Pancreas (tissue), 10 donors: Measurements from ENCODE around the gene POLR3E. TPM values are rescaled to one million over a fixed set of nuclear protein-coding genes. Genes with fewer than 3 reads are reported as not detected.

Experiments
- ATAC-seq, 4 donors: fragments of 200-7000 bp; cut with Tn5 transposase; one replicate each; pipeline versions ENCODE4 v1.8.0 to v1.9.1; 2020; ENCODE audit warnings: mild to moderate bottlenecking in 4 of 4, moderate library complexity in 4 of 4
- DNase-seq, 6 donors: peaks; one replicate each; pipeline ENCODE4 v3.0.0-alpha.2; 2020
- FAIRE-seq: peaks from 2 replicates; lab custom pipeline; 2012; peaks lifted over from hg19 to GRCh38; lab: Jason Lieb, UNC
- H3K27ac ChIP-seq, 4 donors: fragments of 200-600 bp; sonication (generic); 1 replicate in 3 of 4; 2 replicates in 1 of 4; pipeline versions ENCODE4 v1.5.0 to v1.8.0; 2020
- H3K27me3 ChIP-seq, 4 donors: fragments of 200-600 bp; one replicate each; pipeline ENCODE4 v1.8.0; 2021
- H3K36me3 ChIP-seq, 3 donors: fragments of 200-600 bp; sonication (generic) in 1 of 3; one replicate each; pipeline versions ENCODE4 v1.5.0 to v1.8.0; 2020 to 2021
- H3K4me1 ChIP-seq, 3 donors: fragments of 200-600 bp; one replicate each; pipeline ENCODE4 v1.8.0; 2021
- H3K4me3 ChIP-seq, 4 donors: fragments of 200-600 bp; sonication (generic) in 2 of 4; one replicate each; pipeline versions ENCODE4 v1.5.0 to v1.8.0; 2020 to 2021
- H3K9me3 ChIP-seq, 4 donors: fragments of 200-600 bp; one replicate each; pipeline ENCODE4 v1.8.0; 2021
- CTCF ChIP-seq, 4 donors: fragments of 200-600 bp; sonication (generic) in 3 of 4; IDR thresholded peaks; one replicate each; pipeline versions ENCODE4 v1.5.0 to v1.8.0; 2021; ENCODE audit warnings: antibody characterized with exemption in 4 of 4
- WGBS, 2 donors: extraction: QIAGEN DNeasy Blood & Tissue Kit; methylation state at CpG; one replicate each; pipeline ENCODE4 v1.1.7; 2013; 5-methylcytosine and 5-hydroxymethylcytosine counted together
- intact Hi-C, 3 donors: fragments of 100-400 bp; cut with DNase I; formaldehyde crosslinking; loops; one replicate each; pipeline versions ENCODE4 v1.11.1 to v1.14.2; 2022
- polyA plus RNA-seq, 2 donors: library from polyadenylated mRNA; stranded (reverse); fragments of 200-250 nt; gene quantifications; one replicate each; pipeline ENCODE4 v1.2.3, GENCODE V29; 2013
- total RNA-seq, 6 donors: library from RNA; stranded (reverse); fragmentation: NEBNext Ultra II Directional in 4 of 6; extraction: Animal tissue kit (Norgen Biotek cat#: 25700) in 4 of 6; gene quantifications; one replicate each; pipeline versions ENCODE4 v1.2.1 to v1.2.4, GENCODE V29; 2021 to 2023
- donor health status: healthy with polysubstance abuse.
- donor health status: DM: no; HTN: no; CAD: no; lungs with moderate emphysema.
- donor health status: DM: no; HTN: no; CAD: no.
- donor health status: control.
- donor health status: control.
- donor health status: Bipolar disorder and iron deficiency.
- donor health status: DM: yes; HTN: yes; CAD: no.
- donor health status: DM: no; HTN: no; CAD: no.
- donor health status: DM: no; HTN: no; CAD: no.
- donor health status: DM: yes; HTN: yes; CAD: no.

POLR3E gene
- total and polyA plus RNA-seq, 8 donors, result 26.3 to 38.3 (median 30.5) TPM

DNA sequence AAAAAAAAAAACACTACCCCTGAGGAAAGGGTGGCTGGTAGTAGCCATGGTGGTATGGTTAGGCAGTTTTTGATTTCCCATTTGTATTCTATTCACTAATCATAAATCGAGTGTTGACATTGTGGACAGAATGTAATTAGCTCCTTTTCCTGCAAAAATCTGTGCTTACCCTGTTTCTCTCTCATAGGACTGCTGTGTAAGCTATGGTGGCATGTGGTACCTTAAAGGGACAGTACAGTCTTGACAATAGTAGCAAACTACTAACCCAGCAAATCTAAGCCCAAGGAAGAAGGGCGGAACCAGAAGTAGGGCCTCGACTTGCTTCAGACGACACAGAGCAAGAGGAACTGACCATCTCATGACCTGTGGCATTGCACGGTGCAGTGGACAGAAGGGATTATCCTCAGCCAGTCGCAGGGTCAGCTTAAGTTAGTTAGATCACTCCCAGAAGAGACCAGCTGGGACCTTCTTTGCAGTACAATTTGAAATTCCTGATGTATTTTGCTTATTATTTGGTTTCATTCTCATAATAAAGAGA, 36.3 kb downstream of the POLR3E start:
- WGBS, 2 donors, result 68 to 82% methylated on average over 6 of the region's 6 CpGs
- no peak for FAIRE-seq
- Histone ChIP-seq H3K27me3 (no peaks in the 10 kb centered on the region), H3K9me3 (no peaks in the 10 kb centered on the region), H3K4me3 (no peak overlapping the region), H3K27ac (no peak overlapping the region), H3K4me1 (no peaks in the 10 kb centered on the region), H3K36me3 (peaks cover 0 to 36% (median 11%) of the 10 kb centered on the region in 3 donors)
- DNase-seq, result no peak
- peak in 3 of 4 donors; percentile 11 to 76 (median 70) for ATAC-seq
- intact Hi-C loops, result no loop called here
- no peak for TF ChIP-seq CTCF (IDR thresholded peaks at IDR 0.05)

- H3K36me3 ChIP-seq, result peaks cover 0 to 29% (median 11%) of the 10 kb centered on the region in 3 donors
- ATAC-seq, result peak in 2 of 4 donors; percentile 12 to 36
- FAIRE-seq, result no peak
- no peak overlapping the region for H3K27ac ChIP-seq
- no peaks in the 10 kb centered on the region for H3K27me3 ChIP-seq
- intact Hi-C loops, result no loop called here
- no peak for DNase-seq
- TF ChIP-seq CTCF (IDR thresholded peaks at IDR 0.05), result no peak
- H3K4me3 ChIP-seq, result no peak overlapping the region
- WGBS, 2 donors, result 98 to 100% methylated on average over 2 to 3 of the region's 3 CpGs
- H3K4me1 ChIP-seq, result no peaks in the 10 kb centered on the region
- H3K9me3 ChIP-seq, result no peaks in the 10 kb centered on the region
Observed at GRCh38 chr16:22335668-22336246, 38.5 kb downstream of the POLR3E start.

- Histone ChIP-seq H3K27me3 (no peaks in the 10 kb centered on the region), H3K4me1 (no peaks in the 10 kb centered on the region), H3K9me3 (no peaks in the 10 kb centered on the region), H3K36me3 (peaks cover 0 to 24% (median 8%) of the 10 kb centered on the region in 3 donors), H3K27ac (no peak overlapping the region), H3K4me3 (no peak overlapping the region)
- TF ChIP-seq CTCF (IDR thresholded peaks at IDR 0.05), result no peak
- FAIRE-seq (no peak), DNase-seq (no peak), ATAC-seq (no peak)
- intact Hi-C loops, result no loop called here
Observed at GRCh38 chr16:22336581-22336980, 39.4 kb downstream of the POLR3E start.

DNA sequence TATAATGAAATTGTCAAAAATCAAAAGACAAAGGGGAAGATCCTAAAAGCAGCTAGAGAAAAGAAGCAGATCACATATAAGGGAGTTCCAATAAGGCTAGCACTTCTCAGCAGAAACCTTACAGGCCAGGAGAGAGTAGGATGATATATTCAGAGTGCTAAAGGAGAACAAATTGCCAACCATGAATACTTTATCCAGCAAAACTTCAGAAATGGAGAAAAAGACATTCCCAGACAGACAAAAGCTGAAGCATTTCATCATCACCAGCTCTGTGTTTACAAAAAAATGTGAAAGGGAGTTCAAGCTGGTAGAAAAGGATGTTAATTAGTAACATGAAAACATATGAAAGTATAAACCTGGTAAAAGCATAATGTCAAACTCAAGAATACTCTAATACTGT, 39.8 kb downstream of the POLR3E start:
- no peak overlapping the region for H3K27ac ChIP-seq
- H3K9me3 ChIP-seq, result no peaks in the 10 kb centered on the region
- no peak for ATAC-seq
- no peak for TF ChIP-seq CTCF (IDR thresholded peaks at IDR 0.05)
- no peaks in the 10 kb centered on the region for H3K4me1 ChIP-seq
- no peak for FAIRE-seq
- no peak overlapping the region for H3K4me3 ChIP-seq
- H3K36me3 ChIP-seq, result peaks cover 0 to 19% (median 7%) of the 10 kb centered on the region in 3 donors
- no peaks in the 10 kb centered on the region for H3K27me3 ChIP-seq
- DNase-seq, result no peak
- intact Hi-C loops, result no loop called here
